DOHH2 (cell line): ENCODE data around the gene BICDL1.
"Not testable (repeated sequence)": the region's sequence is repeated elsewhere in the genome, so short reads cannot be mapped to it uniquely, and the experiment has no call there.

Experiments used
- H3F3A ChIP-seq: fragments of 200-600 bp; sonication (generic), shearing (Covaris generic); 2 replicates; pipeline ENCODE4 v1.6.0; 2016; ENCODE audit warnings: antibody characterized with exemption, mild to moderate bottlenecking; ENCODE audit not compliant: control insufficient read depth, insufficient read depth
- H3K27ac ChIP-seq: fragments of 200-600 bp; sonication (generic); 2 replicates; pipeline ENCODE4 v1.5.1; 2014; ENCODE audit warnings: low read depth, mild to moderate bottlenecking, low read length, moderate library complexity
- H3K27me3 ChIP-seq: fragments of 200-600 bp; sonication (generic); 2 replicates; pipeline ENCODE4 v1.6.1; 2014; ENCODE audit warnings: mild to moderate bottlenecking, low read length, mixed read lengths; ENCODE audit not compliant: control insufficient read depth
- H3K36me3 ChIP-seq: fragments of 200-600 bp; sonication (generic); 2 replicates; pipeline ENCODE4 v1.6.1; 2014; ENCODE audit warnings: mild to moderate bottlenecking, low read length, moderate library complexity, mixed read lengths; ENCODE audit not compliant: control insufficient read depth
- H3K4me1 ChIP-seq: fragments of 200-600 bp; sonication (generic); 2 replicates; pipeline ENCODE4 v1.6.1; 2014; ENCODE audit warnings: mild to moderate bottlenecking, low read length, mixed read lengths; ENCODE audit not compliant: control insufficient read depth
- H3K4me2 ChIP-seq: fragments of 200-600 bp; sonication (generic); 2 replicates; pipeline ENCODE4 v1.6.0; 2014; ENCODE audit warnings: mild to moderate bottlenecking, low read length, moderate library complexity
- H3K4me3 ChIP-seq: fragments of 200-600 bp; sonication (generic); 2 replicates; pipeline ENCODE4 v1.5.1; 2014; ENCODE audit warnings: mild to moderate bottlenecking, low read length, mixed read lengths
- H3K79me2 ChIP-seq: fragments of 200-600 bp; sonication (generic); 2 replicates; pipeline ENCODE4 v1.6.1; 2014; ENCODE audit warnings: mild to moderate bottlenecking, low read length, mixed read lengths; ENCODE audit not compliant: control insufficient read depth
- H3K9me2 ChIP-seq: fragments of 200-600 bp; sonication (generic); replicated peaks from 2 replicates; pipeline ENCODE4 v1.6.1; 2014; ENCODE audit warnings: mild to moderate bottlenecking, low read length, mixed read lengths; ENCODE audit not compliant: control insufficient read depth
- H3K9me3 ChIP-seq: fragments of 200-600 bp; sonication (generic); 2 replicates; pipeline ENCODE4 v1.6.1; 2014; ENCODE audit warnings: antibody characterized with exemption, low read length, mixed read lengths; ENCODE audit not compliant: control insufficient read depth, insufficient read depth
- H4K20me1 ChIP-seq: fragments of 200-600 bp; sonication (generic); 2 replicates; pipeline ENCODE4 v1.6.0; 2014; ENCODE audit warnings: low read depth, mild to moderate bottlenecking, antibody characterized with exemption, low read length, moderate library complexity; ENCODE audit not compliant: control insufficient read depth, insufficient read depth
- CTCF ChIP-seq: fragments of 200-600 bp; sonication (generic); IDR thresholded peaks from one replicate; pipeline ENCODE4 v1.5.1; 2014; ENCODE audit warnings: antibody characterized with exemption, mild to moderate bottlenecking, low read depth, low read length; ENCODE audit not compliant: poor library complexity, severe bottlenecking
- EZH2phosphoT487 ChIP-seq: fragments of 200-600 bp; sonication (generic); IDR thresholded peaks from 2 replicates; pipeline ENCODE4 v1.6.1; 2017; ENCODE audit warnings: borderline replicate concordance, mild to moderate bottlenecking, antibody characterized with exemption, low read length, moderate library complexity, mixed read lengths

Gene BICDL1

GRCh38 chr12:120039711-120040110 lies 50.7 kb downstream of the BICDL1 start:
- Histone ChIP-seq H3K79me2 (no peaks in the 10 kb centered on the region), H4K20me1 (no peaks in the 10 kb centered on the region), H3K4me3 (no peak overlapping the region), H3K9me3 (no peaks in the 10 kb centered on the region), H3K27ac (no peak overlapping the region), H3K4me2 (no peak overlapping the region), H3K36me3 (no peaks in the 10 kb centered on the region), H3K27me3 (no peaks in the 10 kb centered on the region), H3K4me1 (no peaks in the 10 kb centered on the region), H3K9me2 (no peaks in the 10 kb centered on the region), H3F3A (no peaks in the 10 kb centered on the region)
- no peak for TF ChIP-seq EZH2phosphoT487
- no peak for TF ChIP-seq CTCF

- Histone ChIP-seq H3K36me3 (no peaks in the 10 kb centered on the region), H3K9me2 (no peaks in the 10 kb centered on the region), H3K4me2 (no peak overlapping the region), H3F3A (no peaks in the 10 kb centered on the region), H4K20me1 (no peaks in the 10 kb centered on the region), H3K27me3 (no peaks in the 10 kb centered on the region), H3K79me2 (no peaks in the 10 kb centered on the region), H3K4me3 (no peak overlapping the region), H3K27ac (no peak overlapping the region), H3K9me3 (no peaks in the 10 kb centered on the region), H3K4me1 (no peaks in the 10 kb centered on the region)
- no peak for TF ChIP-seq EZH2phosphoT487
- no peak for TF ChIP-seq CTCF
These were observed 52.6 kb downstream of the BICDL1 start for GRCh38 chr12:120041386-120042231.

GRCh38 chr12:120045367-120045766 lies 56.3 kb downstream of the BICDL1 start:
- not testable (repeated sequence) for H3K4me1 ChIP-seq, H3K27me3 ChIP-seq, H3K9me2 ChIP-seq, H3F3A ChIP-seq, H3K36me3 ChIP-seq, H3K4me2 ChIP-seq, H3K27ac ChIP-seq, H4K20me1 ChIP-seq, H3K4me3 ChIP-seq, H3K79me2 ChIP-seq, H3K9me3 ChIP-seq

- Histone ChIP-seq H3K27ac (no peak overlapping the region), H3K9me3 (no peaks in the 10 kb centered on the region), H3K79me2 (no peaks in the 10 kb centered on the region), H3K27me3 (no peaks in the 10 kb centered on the region), H3K9me2 (no peaks in the 10 kb centered on the region), H3K4me3 (no peak overlapping the region), H3K36me3 (no peaks in the 10 kb centered on the region), H3K4me2 (no peak overlapping the region), H4K20me1 (no peaks in the 10 kb centered on the region), H3F3A (no peaks in the 10 kb centered on the region), H3K4me1 (no peaks in the 10 kb centered on the region)
- TF ChIP-seq EZH2phosphoT487 (no peak), CTCF (no peak)
These were observed 58.0 kb downstream of the BICDL1 start for GRCh38 chr12:120047072-120047471.
